Activated CD8-positive, alpha-beta memory T cell treated with anti-CD3 and anti-CD28 coated beads for 36 hours (primary cell): ENCODE results near the gene RNASEH2A. TPM values are rescaled to one million over a fixed set of nuclear protein-coding genes. Genes with fewer than 3 reads are reported as not detected.

Source experiments
- CTCF ChIA-PET: fragments of 350-600 bp; sonication (Branson Sonifier 250); formaldehyde crosslinking; loops from one replicate; lab custom pipeline; 2021; ENCODE audit warnings: antibody characterized with exemption; lab: Charles Lee
- POLR2A ChIA-PET: fragments of 350-600 bp; sonication (Branson Sonifier 250); formaldehyde crosslinking; loops from one replicate; lab custom pipeline; 2021; ENCODE audit warnings: antibody characterized with exemption; lab: Charles Lee
- total RNA-seq, 2 experiments: library from RNA; stranded (reverse); gene quantifications; one replicate each; pipeline ENCODE4 v1.2.3, GENCODE V29; 2021

RNASEH2A gene
- total RNA-seq, 2 experiments from 2014 or later, result 58.3 to 60.7 TPM

GRCh38 chr19:12856653-12857052, 50.3 kb downstream of the RNASEH2A start:
- POLR2A ChIA-PET, result no interaction called here
- CTCF ChIA-PET, result interaction anchor here (0.9 kb wide), 1 partner anchor 12 kb away, joined by 3 read pairs; no protein-coding TSS in a partner anchor

- CTCF ChIA-PET, result interaction anchor here (0.6 kb wide), 1 partner anchor 11 kb away, joined by 5 read pairs; no protein-coding TSS in a partner anchor
Observed at GRCh38 chr19:12858041-12858928, 51.9 kb downstream of the RNASEH2A start.

DNA sequence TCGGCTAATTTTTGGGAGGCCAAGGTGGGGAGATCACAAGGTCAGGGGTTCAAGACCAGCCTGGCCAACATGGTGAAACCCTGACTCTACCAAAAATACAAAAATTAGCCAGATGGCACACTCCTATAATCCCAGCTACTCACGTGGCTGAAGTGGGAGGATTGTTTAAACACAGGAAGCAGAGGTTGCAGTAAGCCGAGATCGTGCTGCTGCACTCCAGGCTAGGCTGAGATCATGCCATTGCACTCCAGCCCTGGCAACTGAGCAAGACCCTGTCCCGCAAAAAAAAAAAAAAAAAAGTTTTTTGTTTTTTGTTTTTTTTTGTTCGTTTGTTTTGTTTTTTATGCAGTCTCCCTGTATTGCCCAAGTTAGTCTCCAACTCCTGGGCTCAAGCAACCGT, 53.2 kb downstream of the RNASEH2A start:
- CTCF ChIA-PET, result interaction anchor here (1.2 kb wide), 1 partner anchor 12 kb away, joined by 5 read pairs; no protein-coding TSS in a partner anchor
- POLR2A ChIA-PET, result no interaction called here

More at GRCh38 chr19:12858041-12858928, 51.9 kb downstream of the RNASEH2A start:
- POLR2A ChIA-PET, result interaction anchor here (0.6 kb wide), 1 partner anchor 58 kb away, joined by 5 read pairs; no protein-coding TSS in a partner anchor

Other genes with a start within 250 kb of the RNASEH2A start
- 1 to 10 TPM; 7.1 to 8.1 TPM for gene ZNF490, start 195.8 kb upstream of the RNASEH2A start, total RNA-seq
- gene ZNF791, start 195.7 kb upstream of the RNASEH2A start, total RNA-seq, result 10 to 100 TPM; 21.0 to 27.3 TPM
- 10 to 100 TPM; 96.6 to 98.2 TPM for gene MAN2B1, start 139.8 kb upstream of the RNASEH2A start, total RNA-seq
- 10 to 100 TPM; 22.4 to 23.7 TPM for gene WDR83, start 139.8 kb upstream of the RNASEH2A start, total RNA-seq
- gene DHPS, start 124.7 kb upstream of the RNASEH2A start, total RNA-seq, result 100 to 1,000 TPM; 100 to 106 TPM
- not detected for gene GNG14, start 118.6 kb upstream of the RNASEH2A start, total RNA-seq
- gene FBXW9, start 110.0 kb upstream of the RNASEH2A start, total RNA-seq, result 10 to 100 TPM; 10.2 to 10.5 TPM
- gene TNPO2, start 82.7 kb upstream of the RNASEH2A start, total RNA-seq, result 100 to 1,000 TPM; 145 to 148 TPM
- gene TRIR, start 71.9 kb upstream of the RNASEH2A start, total RNA-seq, result 100 to 1,000 TPM; 225 to 233 TPM
- 10 to 100 TPM; 90.8 to 91.0 TPM for gene GET3, start 69.1 kb upstream of the RNASEH2A start, total RNA-seq
- gene BEST2, start 54.8 kb upstream of the RNASEH2A start, total RNA-seq, result not detected
- 10 to 100 TPM; 12.9 to 13.1 TPM for gene HOOK2, start 31.0 kb upstream of the RNASEH2A start, total RNA-seq
- 100 to 1,000 TPM; 262 TPM for gene JUNB, start 15.1 kb upstream of the RNASEH2A start, total RNA-seq
- gene PRDX2, start 4.8 kb upstream of the RNASEH2A start, total RNA-seq, result 100 to 1,000 TPM; 204 to 208 TPM
- gene THSD8, start 4.5 kb upstream of the RNASEH2A start, total RNA-seq, result 10 to 100 TPM; 29.1 to 29.9 TPM
- not detected for gene RTBDN, start 28.0 kb downstream of the RNASEH2A start, total RNA-seq
- under 1 TPM; 0.59 to 0.92 TPM for gene MAST1, start 31.9 kb downstream of the RNASEH2A start, total RNA-seq
- 10 to 100 TPM; 20.5 to 23.1 TPM for gene DNASE2, start 74.9 kb downstream of the RNASEH2A start, total RNA-seq
- gene KLF1, start 80.6 kb downstream of the RNASEH2A start, total RNA-seq, result under 1 TPM; 0.69 to 0.84 TPM
- gene GCDH, start 84.6 kb downstream of the RNASEH2A start, total RNA-seq, result 10 to 100 TPM; 55.2 to 57.2 TPM
- 1 to 10 TPM; 1.1 to 1.5 TPM for gene SYCE2, start 112.7 kb downstream of the RNASEH2A start, total RNA-seq
- 100 to 1,000 TPM; 183 to 188 TPM for gene FARSA, start 127.1 kb downstream of the RNASEH2A start, total RNA-seq
- gene CALR, start 132.0 kb downstream of the RNASEH2A start, total RNA-seq, result 100 to 1,000 TPM; 805 to 809 TPM
- gene RAD23A, start 139.3 kb downstream of the RNASEH2A start, total RNA-seq, result 100 to 1,000 TPM; 216 to 220 TPM
- gene GADD45GIP1, start 150.6 kb downstream of the RNASEH2A start, total RNA-seq, result 10 to 100 TPM; 38.9 to 40.8 TPM
- not detected for gene DAND5, start 163.0 kb downstream of the RNASEH2A start, total RNA-seq
- 1 to 10 TPM; 2.2 to 3.5 TPM for gene NFIX, start 188.9 kb downstream of the RNASEH2A start, total RNA-seq